Stimulated activated CD4-positive, alpha-beta T cell treated with anti-CD3 and anti-CD28 coated beads, Interleukin-4, amount 100 ng/mL, for 1 hour (primary cell): Measurements from ENCODE around the gene KCNIP4.

Experiments
- DNase-seq: peaks from one replicate; pipeline ENCODE4 v3.0.0-alpha.2; 2020

The KCNIP4 gene

DNA sequence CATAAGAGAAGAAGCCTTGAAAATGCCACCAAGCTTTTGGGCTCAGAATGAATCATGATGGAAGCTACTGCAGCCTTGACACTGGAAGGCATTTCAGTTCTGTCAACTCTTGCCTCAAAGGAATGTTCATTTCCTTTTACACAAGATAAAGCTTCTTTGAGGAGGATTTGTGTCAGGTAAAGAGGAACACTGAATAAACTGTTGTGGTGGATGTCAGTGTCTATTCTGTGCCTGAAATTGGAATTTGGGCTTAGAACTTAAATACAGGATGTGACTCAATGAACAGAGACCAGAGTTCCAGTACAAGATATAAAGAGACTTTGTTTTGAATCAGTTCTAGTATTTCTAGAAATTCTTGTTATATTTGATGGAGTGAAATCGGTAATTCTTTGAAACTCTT lies 935.1 kb downstream of the KCNIP4 start:
- DNase-seq, result no peak

DNA sequence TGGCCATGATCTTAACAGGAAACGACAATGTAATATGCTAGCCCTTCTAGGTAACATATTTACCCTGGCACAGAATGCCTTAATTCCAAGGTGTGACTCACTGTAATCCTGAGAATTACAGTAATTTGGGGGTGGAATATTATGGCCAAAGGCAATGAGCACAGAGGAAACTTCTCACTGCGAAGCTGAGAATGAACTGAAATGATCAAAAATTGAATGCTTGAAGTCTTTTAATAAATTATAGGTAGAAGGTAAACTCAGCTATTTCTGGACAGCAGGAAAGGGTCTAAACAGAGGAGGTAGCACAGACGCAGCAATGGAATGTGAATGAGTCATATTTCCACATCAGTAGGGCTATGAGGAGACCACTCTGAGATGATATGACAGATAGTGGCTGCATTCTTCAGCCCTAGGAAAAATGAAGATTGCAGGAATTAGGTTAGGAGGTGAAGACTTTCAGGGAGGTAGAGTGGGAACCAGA lies 935.7 kb downstream of the KCNIP4 start:
- no peak for DNase-seq

DNA sequence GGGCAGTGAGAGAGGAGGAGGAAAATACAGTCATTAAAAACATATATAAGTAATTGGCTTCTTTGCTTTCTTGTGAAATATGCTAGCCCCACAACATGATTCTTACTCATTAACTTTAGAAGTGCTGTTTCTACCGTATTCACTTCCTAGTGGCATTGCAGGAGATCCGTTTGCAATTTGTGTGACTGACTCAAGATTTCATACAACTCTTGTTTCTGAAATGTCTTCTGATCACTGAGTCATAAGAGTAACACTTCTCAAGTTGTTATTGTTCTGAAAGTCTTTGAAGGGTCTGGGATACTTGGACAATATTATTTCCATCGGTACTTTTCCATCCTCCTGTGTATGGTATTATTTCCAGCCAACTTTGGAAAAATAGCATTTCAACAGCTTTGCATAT lies 937.5 kb downstream of the KCNIP4 start:
- DNase-seq, result no peak

DNA sequence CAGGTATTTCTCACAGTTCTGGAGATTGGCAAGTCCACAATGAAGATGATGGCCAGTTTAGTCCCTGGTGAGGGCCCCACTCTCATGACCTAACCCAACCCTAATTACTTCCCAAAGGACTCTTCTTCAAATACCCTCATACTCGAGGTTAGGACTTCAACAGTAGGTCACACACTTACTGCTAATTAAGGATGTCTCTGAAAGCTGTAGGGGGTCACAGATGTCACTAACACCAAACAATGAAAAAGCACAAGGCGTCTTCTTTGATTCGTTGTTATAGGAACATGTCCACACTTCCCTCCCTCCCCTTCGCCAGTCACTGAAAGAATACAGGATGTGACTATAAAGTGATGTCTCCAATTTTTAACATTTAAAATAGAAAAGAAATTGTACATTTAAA lies 938.6 kb downstream of the KCNIP4 start:
- no peak for DNase-seq

DNA sequence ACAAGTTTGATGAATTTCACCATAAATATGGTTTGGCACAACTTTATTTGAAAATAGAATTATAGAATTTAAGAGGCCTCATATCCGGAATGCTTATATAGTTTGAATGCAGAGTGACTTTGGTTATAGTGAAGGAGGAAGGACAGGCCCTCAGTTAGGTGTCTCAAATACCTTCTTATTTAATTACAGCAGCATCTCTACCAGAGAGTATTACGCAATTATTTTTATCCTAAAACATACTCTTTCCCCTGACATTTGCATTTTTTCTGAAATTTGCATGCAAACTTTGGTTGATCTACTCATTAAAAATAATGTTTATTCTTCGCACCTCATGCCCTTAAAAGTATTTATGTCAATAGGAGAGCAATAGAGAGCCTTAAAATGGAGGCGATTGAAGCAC lies 942.9 kb downstream of the KCNIP4 start:
- no peak for DNase-seq

DNA sequence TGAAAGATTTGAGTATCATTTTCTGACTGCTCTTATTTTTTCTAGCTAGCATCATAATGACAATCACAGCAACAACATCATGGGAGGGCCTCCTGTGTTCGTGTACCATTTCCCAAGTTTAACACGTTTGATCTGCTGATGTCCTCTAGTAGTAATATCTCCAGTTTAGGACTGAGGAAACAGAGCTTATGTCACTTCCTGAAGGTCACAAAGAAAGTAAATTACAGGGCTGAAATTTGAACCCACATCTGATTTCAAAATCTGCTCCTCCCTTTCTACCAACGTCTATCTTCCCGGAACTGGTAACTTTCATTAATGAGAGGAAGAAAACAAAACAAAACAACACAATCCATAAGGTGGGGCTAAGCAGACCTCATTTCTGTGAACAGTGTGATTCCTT lies 945.6 kb downstream of the KCNIP4 start:
- DNase-seq, result no peak

- DNase-seq, result no peak
These were observed 946.3 kb downstream of the KCNIP4 start for GRCh38 chr4:21002286-21002685.

DNA sequence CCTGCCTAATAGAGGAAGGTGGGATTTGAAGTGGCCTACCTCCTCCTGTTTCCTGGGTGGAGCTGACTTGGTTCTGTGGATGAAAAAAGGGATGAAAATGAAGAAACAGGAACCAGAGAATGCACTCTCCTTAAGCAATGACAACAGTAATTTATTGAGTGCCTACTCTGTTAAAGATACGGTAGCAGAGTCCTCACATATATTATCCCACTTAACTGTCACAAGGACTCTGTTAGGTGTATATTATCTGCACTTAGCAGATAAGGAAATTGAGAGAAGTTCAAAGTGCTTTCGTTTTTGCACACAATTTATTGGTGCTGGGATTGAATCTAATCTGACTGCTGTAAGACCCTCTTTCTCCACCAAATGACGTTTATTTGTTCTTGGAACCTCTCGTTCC lies 947.1 kb downstream of the KCNIP4 start:
- DNase-seq, result no peak

DNA sequence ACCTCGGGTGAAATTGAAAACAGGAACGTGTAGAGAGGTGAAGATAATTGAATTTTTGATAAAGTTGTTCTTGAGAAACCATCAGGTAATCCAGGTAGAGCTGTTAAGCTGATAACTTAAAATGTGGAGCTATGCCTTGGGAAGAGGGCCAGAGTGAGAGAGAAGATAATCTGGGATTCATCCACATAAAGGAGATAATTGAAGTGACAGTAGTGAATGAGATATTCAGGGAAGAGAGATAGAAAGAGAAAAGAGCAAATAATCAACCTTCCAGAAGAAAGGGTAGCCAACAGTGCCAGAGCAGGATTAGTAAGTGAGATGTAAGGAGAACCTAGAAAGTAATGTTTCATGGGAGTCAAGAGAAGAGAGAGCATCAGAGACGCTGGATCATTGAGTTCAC lies 950.7 kb downstream of the KCNIP4 start:
- DNase-seq, result no peak

DNA sequence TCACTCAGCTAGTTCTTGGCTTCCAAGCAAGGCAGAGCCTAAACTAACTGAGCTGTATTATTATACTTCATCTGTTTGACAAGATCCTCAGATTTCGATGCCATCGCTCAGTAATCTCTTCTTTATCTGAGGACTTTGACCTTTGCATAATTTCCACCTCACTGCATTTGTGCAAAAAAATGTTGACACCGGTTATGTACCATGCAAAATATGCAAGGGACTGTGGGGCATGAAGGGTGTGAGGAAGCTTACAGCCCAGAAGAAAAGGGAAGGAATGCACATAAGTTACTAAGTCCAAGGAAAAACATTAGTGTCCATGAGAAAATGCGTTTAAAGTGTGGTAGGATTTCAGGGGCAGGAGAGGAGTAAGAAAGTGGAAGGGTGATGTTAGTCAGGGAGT lies 953.0 kb downstream of the KCNIP4 start:
- no peak for DNase-seq

DNA sequence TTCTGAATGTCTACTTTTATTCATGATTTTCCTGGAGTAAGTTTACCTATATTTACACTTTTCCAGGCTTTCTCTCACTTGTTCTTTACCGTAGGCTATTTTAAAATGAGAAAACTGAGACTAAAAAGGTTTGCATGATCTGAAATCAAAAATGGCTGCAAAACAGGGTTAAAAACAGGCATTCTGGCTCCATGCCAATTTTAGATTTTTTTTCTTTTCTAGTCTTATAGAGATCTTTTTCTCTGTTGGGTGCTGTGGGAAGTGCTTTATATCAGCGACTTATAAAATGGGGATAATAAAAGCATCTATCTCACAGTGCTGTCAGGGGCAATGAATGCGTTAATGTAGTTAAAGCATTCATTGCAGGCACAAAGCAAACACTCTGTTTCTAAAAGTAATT lies 953.6 kb downstream of the KCNIP4 start:
- no peak for DNase-seq

GRCh38 chr4:20992002-20992401 lies 956.6 kb downstream of the KCNIP4 start:
- DNase-seq, result no peak

- DNase-seq, result no peak
These were observed 961.4 kb downstream of the KCNIP4 start for GRCh38 chr4:20987191-20987590.

- no peak for DNase-seq
These were observed 964.1 kb downstream of the KCNIP4 start for GRCh38 chr4:20984576-20984836.

DNA sequence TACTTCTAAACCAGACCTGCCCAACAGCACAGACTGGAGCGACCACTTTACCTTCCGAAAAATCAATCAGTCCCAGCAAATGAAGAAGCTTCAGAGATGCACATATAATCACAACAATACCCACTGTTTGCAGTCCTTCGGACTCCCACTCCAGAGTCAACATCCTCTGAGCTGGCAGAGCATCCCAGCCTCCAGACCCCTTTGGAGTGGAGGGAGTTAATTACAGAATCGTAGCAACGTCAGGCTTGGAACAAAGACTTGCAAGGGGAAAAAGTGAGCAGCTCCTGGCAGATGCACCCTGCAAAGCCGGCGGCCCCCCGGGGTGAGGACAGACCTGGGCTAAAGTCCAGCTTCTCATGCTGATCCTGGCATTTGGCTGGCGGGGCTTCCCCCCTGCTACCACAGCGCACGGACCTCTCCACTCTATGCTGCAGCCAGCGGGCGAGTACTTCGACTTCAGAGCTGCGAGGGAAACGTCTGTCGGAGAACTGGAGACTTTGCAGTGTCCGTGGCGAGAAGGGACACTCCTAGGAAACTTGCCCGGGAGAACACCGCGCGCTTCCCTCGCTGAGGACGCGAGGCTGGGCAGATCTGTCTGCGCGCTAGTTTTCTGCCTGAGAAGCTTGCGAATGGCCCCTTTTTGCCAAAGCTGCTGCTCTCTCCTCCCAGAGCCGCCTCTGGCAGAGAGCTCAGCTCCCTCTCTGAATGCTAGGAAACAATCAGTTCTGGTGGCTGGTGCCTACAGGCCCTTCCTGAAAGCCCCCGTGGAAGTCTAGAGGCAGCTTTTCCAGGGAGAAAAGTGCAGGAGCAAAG lies 964.6 kb downstream of the KCNIP4 start:
- DNase-seq, result no peak

DNA sequence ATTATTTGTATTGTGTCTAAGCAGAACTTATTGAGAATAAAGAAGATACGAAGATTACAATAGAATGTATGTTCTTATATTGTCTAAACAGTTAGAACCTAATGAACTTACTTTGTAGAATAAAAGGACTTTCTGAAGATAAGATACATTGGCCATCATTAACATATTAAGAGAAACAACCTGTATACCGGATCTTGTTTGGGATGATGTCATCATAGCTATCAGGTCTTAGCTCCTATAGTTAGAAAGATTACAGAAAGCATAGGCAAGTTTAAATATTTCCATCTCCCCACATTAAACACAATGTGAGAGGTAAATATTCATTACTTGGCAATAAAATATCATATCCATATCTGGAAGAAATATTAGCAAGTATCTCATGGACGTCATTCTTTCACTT lies 966.0 kb downstream of the KCNIP4 start:
- DNase-seq, result no peak

- DNase-seq, result no peak
These were observed 988.3 kb downstream of the KCNIP4 start for GRCh38 chr4:20960291-20960690.

- DNase-seq, result no peak
These were observed 994.0 kb downstream of the KCNIP4 start for GRCh38 chr4:20954541-20954940.

GRCh38 chr4:20944961-20945360 lies 1003.6 kb downstream of the KCNIP4 start:
- DNase-seq, result no peak

GRCh38 chr4:20944451-20944850 lies 1004.1 kb downstream of the KCNIP4 start:
- no peak for DNase-seq

- DNase-seq, result no peak
These were observed 1010.4 kb downstream of the KCNIP4 start for GRCh38 chr4:20938204-20938603.

- DNase-seq, result no peak
These were observed 1022.0 kb downstream of the KCNIP4 start for GRCh38 chr4:20926529-20926928.

DNA sequence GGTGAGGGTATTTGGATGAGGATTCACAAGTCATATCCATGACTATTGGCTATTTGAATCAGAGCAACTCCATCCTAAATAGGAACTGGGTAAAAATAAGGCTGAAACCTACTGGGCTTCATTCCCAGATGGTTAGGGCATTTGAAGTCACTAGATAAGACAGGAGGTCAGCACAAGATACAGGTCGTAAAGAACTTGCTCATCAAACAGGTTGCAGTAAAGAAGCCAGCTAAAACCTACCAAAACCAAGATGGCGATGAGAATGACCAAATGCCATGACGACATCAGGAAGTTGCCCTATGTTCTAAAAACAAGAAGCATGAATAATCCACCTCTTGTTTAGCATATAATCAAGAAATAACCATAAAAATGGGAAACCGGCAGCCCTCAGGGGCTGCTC lies 1023.4 kb downstream of the KCNIP4 start:
- DNase-seq, result no peak

DNA sequence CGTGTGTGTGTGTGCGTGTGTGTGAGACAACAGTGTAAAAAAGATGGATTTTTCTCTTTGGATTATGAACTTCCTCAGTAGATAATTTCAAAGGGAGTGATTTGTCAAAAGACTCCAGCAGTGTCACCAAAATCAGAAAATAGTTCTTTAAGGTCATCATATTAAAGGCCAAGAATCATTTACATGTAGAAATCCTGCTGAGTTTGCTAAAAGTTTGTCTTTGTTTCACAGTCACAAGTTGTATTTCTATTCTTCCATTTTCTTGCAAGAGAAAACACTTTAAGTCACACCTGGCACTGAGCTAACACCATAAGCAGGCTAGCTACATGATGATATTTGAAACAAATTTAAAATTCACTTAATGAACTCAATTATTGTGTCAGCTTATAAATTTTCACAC lies 1025.6 kb downstream of the KCNIP4 start:
- no peak for DNase-seq

DNA sequence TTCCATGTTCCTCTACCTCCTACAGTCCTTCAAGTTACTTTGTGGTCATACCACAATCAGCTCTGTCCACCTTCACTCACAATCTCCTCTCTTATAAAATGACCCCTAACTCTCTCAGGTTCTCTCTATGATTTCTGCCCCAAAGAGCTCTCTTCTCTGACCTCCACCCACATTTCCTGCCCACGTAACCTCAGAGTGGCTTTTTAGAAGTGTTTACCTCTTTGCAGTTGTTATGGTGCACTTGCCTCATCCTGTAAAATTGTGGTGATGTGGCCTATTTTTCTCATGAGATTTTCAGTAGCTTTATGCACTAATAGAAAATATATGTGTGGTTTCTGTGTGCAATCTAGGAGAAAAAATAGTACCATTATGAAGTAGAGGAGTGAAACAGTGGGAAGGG lies 1032.5 kb downstream of the KCNIP4 start:
- DNase-seq, result no peak

GRCh38 chr4:20904966-20905365 lies 1043.6 kb downstream of the KCNIP4 start:
- DNase-seq, result no peak
